Esophagus squamous epithelium (tissue), 4 donors: ENCODE measurements around the gene PASD1.

Experiments used
- POLR2A ChIP-seq, 4 donors: fragments of 450-650 bp; IDR thresholded peaks; one replicate each; pipeline ENCODE4 v1.6.1; 2017; ENCODE audit warnings: antibody characterized with exemption in 4 of 4, mild to moderate bottlenecking in 4 of 4, moderate library complexity in 3 of 4
- TF ChIP-seq, protein P1 (sequence below), 6 experiments: fragments of 450-650 bp in 4 of 6; fragments of 200-600 bp in 2 of 6; sonication (generic) in 2 of 6; IDR thresholded peaks; one replicate each; pipeline ENCODE4 v1.5.1; 2016 to 2019; ENCODE audit warnings: antibody characterized with exemption in 6 of 6, mild to moderate bottlenecking in 4 of 6, moderate library complexity in 4 of 6

DNA sequence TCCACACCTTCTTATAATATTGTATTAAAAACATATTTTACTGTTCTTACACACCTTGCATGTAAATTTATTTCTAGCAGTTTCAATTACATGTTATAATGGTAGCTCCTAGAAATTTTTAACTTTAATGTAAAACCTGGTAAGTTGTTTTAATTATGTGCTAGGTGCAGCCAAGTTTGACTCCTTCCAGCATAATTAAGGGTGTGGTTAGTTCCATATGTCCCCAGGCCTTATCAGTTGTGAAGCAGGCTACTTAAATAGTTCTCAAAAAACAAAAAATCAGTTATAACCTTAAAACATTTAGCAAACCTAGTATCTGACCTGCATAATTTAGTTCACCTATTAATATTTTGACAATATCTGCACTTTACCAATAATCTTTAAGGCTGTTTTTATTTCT is 26.9 kb upstream of the PASD1 start:
- TF ChIP-seq, protein P1, sequence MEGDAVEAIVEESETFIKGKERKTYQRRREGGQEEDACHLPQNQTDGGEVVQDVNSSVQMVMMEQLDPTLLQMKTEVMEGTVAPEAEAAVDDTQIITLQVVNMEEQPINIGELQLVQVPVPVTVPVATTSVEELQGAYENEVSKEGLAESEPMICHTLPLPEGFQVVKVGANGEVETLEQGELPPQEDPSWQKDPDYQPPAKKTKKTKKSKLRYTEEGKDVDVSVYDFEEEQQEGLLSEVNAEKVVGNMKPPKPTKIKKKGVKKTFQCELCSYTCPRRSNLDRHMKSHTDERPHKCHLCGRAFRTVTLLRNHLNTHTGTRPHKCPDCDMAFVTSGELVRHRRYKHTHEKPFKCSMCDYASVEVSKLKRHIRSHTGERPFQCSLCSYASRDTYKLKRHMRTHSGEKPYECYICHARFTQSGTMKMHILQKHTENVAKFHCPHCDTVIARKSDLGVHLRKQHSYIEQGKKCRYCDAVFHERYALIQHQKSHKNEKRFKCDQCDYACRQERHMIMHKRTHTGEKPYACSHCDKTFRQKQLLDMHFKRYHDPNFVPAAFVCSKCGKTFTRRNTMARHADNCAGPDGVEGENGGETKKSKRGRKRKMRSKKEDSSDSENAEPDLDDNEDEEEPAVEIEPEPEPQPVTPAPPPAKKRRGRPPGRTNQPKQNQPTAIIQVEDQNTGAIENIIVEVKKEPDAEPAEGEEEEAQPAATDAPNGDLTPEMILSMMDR (IDR thresholded peaks at IDR 0.05) = no peak
- no peak for TF ChIP-seq POLR2A (IDR thresholded peaks at IDR 0.05)
